Ectodermal cell (in vitro differentiated cells): ENCODE measurements around the gene RBM4.

Experiments
- H3K27ac ChIP-seq: 2 replicates; pipeline ENCODE4 v1.7.0; 2013; ENCODE audit warnings: mild to moderate bottlenecking, low read depth, low read length; ENCODE audit not compliant: insufficient read depth, poor library complexity, severe bottlenecking
- H3K27me3 ChIP-seq: 2 replicates; pipeline ENCODE4 v1.7.0; 2013; ENCODE audit warnings: mild to moderate bottlenecking, low read length; ENCODE audit not compliant: insufficient read depth, control insufficient read depth, poor library complexity, severe bottlenecking
- H3K36me3 ChIP-seq: one replicate; pipeline ENCODE4 v1.7.0; 2013; ENCODE audit warnings: low read length; ENCODE audit not compliant: control insufficient read depth, insufficient read depth
- H3K4me1 ChIP-seq: one replicate; pipeline ENCODE4 v1.7.0; 2013; ENCODE audit warnings: low read length; ENCODE audit not compliant: control insufficient read depth, insufficient read depth
- H3K4me3 ChIP-seq: 2 replicates; pipeline ENCODE4 v1.7.0; 2013; ENCODE audit warnings: low read depth, low read length, control low read depth; ENCODE audit not compliant: insufficient read depth
- H3K9me3 ChIP-seq: 2 replicates; pipeline ENCODE4 v1.7.0; 2013; ENCODE audit warnings: mild to moderate bottlenecking, low read length, moderate library complexity; ENCODE audit not compliant: control insufficient read depth
- WGBS, 2 experiments: methylation state at CpG; one replicate each; pipeline ENCODE4 v1.1.7; 2013; ENCODE audit warnings: missing lambda C conversion rate in 2 of 2; 5-methylcytosine and 5-hydroxymethylcytosine counted together

Gene RBM4

DNA sequence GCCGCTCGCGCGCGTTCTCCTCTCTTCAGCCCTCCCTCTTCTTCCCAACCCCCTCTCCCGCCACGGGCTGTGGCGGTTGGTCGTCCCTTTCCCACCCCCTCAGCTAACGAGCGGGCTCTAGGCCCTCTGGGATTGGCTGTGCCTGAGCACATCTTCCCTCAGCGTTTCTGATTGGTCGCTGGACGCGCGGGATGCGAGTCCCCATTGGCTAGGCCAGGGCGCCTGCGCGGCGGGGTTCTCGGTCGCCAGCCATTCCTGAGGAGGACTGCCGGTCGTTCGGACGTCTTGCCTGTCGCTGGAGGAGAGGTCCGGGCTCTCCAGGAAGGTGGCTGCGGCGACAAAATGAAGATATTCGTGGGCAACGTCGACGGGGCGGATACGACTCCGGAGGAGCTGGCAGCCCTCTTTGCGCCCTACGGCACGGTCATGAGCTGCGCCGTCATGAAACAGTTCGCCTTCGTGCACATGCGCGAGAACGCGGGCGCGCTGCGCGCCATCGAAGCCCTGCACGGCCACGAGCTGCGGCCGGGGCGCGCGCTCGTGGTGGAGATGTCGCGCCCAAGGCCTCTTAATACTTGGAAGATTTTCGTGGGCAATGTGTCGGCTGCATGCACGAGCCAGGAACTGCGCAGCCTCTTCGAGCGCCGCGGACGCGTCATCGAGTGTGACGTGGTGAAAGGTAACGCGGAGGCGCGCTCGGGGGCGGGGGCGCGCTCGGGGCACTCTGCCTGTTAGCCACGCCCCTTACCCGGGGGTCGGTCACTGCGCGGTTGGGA lies 21.9 kb upstream of the RBM4 start, which contains the start of gene RBM14:
RBM14 (plus strand) TSS at position 252 of the 776 bp plus-strand sequence; CDS start at position 343, 91 bp downstream.
- H3K27me3 ChIP-seq: no peaks in the 10 kb centered on the region
- peak within 1 kb of the TSS; percentile 77 for H3K4me3 ChIP-seq
- WGBS, 2 experiments: 0% methylated on average over 90 of the region's 90 CpGs
- H3K27ac ChIP-seq: peak within 1 kb of the TSS; percentile 92
- H3K36me3 ChIP-seq: peaks cover 13% of the 10 kb centered on the region
- no peaks in the 10 kb centered on the region for H3K9me3 ChIP-seq
- H3K4me1 ChIP-seq: peaks cover 19% of the 10 kb centered on the region

DNA sequence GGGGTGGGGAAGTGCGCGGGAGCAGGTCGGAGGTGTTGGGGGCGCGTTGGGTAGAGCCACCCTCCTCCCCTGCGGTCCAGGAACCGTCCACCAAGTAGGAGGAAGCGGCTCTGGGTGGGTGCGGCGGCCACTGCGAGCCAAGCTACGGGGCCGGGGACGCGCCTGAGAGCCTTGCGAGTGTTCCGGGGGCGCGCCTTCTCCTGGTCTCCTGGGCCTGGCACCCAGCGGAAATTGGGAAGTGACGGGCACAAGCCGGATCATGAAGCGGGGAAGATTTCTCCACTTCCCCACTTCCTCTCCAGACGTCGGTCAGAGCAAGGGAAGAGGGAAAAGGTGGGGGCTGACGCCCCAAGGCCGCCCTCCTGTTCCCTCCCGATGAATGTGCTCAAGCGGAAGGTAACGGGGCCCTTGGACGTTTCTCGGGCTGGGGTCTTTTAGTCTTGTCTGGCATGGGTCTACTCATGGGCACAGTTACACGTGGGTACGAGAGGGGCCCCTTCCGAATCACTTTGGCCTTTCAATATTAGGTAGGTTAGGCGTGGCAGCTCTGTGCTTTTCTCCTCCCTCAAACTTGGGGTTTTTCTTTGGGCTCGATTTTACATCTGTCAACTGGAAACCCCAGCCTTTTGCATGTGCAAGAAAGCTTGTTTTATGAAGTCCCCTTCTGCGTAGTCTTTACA lies 21.2 kb upstream of the RBM4 start:
- Histone ChIP-seq H3K4me3 (peak overlapping the region; percentile 77), H3K27me3 (no peaks in the 10 kb centered on the region), H3K9me3 (no peaks in the 10 kb centered on the region), H3K4me1 (peaks cover 19% of the 10 kb centered on the region), H3K36me3 (peaks cover 13% of the 10 kb centered on the region), H3K27ac (peak overlapping the region; percentile 88)
- 1 to 2% methylated on average over 38 of the region's 38 CpGs for WGBS, 2 experiments

DNA sequence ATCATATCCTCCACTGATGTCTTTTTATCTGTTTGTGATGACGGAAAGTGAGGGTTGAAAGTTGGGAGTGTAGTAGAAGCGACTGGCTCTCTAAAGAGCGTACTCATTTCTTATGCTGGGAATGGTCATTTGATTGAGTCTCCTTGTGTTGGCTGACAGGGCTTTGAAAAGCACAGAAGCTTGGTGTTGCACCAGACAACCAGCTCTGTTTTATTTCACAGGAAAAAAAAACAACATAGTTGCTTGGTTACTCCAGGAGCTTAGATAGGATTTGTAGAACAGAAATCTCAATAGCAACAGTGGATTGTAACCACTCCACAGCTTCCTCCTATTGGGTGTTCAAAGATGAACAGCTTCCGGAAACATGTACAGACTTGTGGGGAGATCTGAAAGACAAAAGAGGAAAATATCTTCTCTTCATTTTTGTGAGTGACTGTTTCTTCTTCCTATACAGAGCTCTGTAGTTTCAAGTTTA lies 19.4 kb upstream of the RBM4 start:
- H3K9me3 ChIP-seq: no peaks in the 10 kb centered on the region
- no peak overlapping the region for H3K27ac ChIP-seq
- peaks cover 24% of the 10 kb centered on the region for H3K36me3 ChIP-seq
- H3K4me1 ChIP-seq: peaks cover 19% of the 10 kb centered on the region
- no peaks in the 10 kb centered on the region for H3K27me3 ChIP-seq
- 94% methylated on average over 4 of the region's 4 CpGs for WGBS, 2 experiments
- H3K4me3 ChIP-seq: peak overlapping the region; percentile 77

DNA sequence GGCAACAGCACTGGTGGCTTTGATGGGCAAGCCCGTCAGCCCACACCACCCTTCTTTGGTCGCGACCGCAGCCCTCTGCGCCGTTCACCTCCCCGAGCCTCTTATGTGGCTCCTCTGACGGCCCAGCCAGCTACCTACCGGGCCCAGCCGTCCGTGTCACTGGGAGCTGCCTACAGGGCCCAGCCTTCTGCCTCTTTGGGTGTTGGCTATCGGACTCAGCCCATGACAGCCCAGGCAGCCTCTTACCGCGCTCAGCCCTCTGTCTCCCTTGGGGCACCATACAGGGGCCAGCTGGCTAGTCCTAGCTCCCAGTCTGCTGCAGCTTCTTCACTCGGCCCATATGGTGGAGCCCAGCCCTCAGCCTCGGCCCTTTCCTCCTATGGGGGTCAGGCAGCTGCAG lies 14.1 kb upstream of the RBM4 start:
- Histone ChIP-seq H3K27ac (no peak overlapping the region), H3K36me3 (peaks cover 63% of the 10 kb centered on the region), H3K4me1 (peaks cover 9% of the 10 kb centered on the region), H3K9me3 (no peaks in the 10 kb centered on the region), H3K4me3 (no peak overlapping the region), H3K27me3 (no peaks in the 10 kb centered on the region)
- 95 to 96% methylated on average over 16 of the region's 16 CpGs for WGBS, 2 experiments

DNA sequence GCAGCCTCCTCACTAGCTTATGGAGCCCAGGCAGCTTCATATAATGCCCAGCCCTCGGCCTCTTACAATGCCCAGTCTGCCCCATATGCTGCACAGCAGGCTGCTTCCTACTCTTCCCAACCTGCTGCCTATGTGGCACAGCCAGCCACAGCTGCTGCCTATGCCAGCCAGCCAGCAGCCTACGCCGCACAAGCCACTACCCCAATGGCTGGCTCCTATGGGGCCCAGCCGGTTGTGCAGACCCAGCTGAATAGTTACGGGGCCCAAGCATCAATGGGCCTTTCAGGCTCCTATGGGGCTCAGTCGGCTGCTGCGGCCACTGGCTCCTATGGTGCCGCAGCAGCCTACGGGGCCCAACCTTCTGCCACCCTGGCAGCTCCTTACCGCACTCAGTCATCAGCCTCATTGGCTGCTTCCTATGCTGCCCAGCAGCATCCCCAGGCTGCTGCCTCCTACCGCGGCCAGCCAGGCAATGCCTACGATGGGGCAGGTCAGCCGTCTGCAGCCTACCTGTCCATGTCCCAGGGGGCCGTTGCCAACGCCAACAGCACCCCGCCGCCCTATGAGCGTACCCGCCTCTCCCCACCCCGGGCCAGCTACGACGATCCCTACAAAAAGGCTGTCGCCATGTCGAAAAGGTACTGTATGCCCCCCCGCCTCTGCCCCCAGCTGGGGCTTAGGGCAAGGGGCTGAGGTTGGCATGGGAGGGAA lies 13.3 kb upstream of the RBM4 start:
- 96% methylated on average over 26 of the region's 26 CpGs for WGBS, 2 experiments

DNA sequence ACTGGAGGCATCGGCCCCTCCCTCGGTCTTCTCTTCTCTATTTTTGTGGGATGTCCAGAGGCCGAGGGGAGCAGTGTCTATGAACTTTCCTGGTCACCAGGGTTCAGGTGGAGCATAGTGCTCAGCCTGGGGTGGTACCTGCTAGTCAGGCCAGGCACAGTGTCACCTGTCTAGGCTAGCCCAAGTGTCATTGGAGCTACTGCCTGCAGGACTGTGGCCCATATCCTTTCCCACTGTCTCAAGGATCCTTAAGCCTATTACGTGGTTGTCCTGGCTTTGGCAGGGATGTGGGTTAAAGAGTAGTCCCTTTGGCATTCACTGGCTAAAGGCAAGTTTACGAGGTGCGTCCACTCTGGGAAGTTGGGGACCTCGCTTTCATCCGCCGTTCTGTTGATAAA lies 12.8 kb upstream of the RBM4 start:
- Histone ChIP-seq H3K4me3 (no peak overlapping the region), H3K36me3 (peaks cover 75% of the 10 kb centered on the region), H3K27ac (no peak overlapping the region), H3K9me3 (no peaks in the 10 kb centered on the region), H3K27me3 (no peaks in the 10 kb centered on the region), H3K4me1 (peaks cover 3% of the 10 kb centered on the region)
- WGBS, 2 experiments: 97 to 99% methylated on average over 9 of the region's 9 CpGs

More for the DNA sequence above, 13.3 kb upstream of the RBM4 start:
- peaks cover 71% of the 10 kb centered on the region for H3K36me3 ChIP-seq
- H3K9me3 ChIP-seq: no peaks in the 10 kb centered on the region
- peaks cover 3% of the 10 kb centered on the region for H3K4me1 ChIP-seq
- no peak overlapping the region for H3K27ac ChIP-seq
- no peaks in the 10 kb centered on the region for H3K27me3 ChIP-seq
- H3K4me3 ChIP-seq: no peak overlapping the region

DNA sequence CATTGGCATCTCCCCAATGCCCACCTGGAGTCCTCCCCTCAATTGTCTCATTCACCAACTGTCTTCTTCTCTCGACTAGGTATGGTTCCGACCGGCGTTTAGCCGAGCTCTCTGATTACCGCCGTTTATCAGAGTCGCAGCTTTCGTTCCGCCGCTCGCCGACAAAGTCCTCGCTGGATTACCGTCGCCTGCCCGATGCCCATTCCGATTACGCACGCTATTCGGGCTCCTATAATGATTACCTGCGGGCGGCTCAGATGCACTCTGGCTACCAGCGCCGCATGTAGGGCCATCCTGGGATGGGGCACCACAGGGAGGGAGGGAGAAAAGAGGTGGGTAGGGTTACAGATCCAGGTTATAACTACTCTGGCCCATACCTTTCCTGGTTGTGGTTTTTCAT lies 12.1 kb upstream of the RBM4 start:
- no peak overlapping the region for H3K4me3 ChIP-seq
- H3K36me3 ChIP-seq: peaks cover 75% of the 10 kb centered on the region
- no peaks in the 10 kb centered on the region for H3K27me3 ChIP-seq
- H3K27ac ChIP-seq: no peak overlapping the region
- H3K4me1 ChIP-seq: no peaks in the 10 kb centered on the region
- WGBS, 2 experiments: 97% methylated on average over 25 of the region's 25 CpGs
- no peaks in the 10 kb centered on the region for H3K9me3 ChIP-seq

DNA sequence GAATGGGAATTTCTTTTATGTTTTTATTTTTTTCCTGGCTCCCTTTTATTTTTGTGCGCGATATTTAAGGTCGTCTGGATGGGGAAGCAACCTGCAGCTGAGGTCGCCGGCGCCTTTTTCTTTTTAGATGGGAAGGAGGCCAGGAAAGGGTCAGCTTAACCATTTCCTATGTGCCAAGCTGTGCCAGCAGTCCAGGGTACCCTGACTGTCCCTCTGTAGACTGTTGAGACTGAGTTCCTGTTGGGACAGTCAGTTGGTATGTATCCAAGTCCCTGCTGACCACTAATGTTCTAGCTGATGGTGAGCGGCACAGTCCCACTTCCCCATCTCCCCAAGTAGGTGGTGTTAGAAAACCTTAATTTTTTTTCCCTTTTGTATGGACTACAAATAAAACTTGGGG lies 11.6 kb upstream of the RBM4 start:
- peaks cover 75% of the 10 kb centered on the region for H3K36me3 ChIP-seq
- WGBS, 2 experiments: 93 to 98% methylated on average over 7 of the region's 7 CpGs

DNA sequence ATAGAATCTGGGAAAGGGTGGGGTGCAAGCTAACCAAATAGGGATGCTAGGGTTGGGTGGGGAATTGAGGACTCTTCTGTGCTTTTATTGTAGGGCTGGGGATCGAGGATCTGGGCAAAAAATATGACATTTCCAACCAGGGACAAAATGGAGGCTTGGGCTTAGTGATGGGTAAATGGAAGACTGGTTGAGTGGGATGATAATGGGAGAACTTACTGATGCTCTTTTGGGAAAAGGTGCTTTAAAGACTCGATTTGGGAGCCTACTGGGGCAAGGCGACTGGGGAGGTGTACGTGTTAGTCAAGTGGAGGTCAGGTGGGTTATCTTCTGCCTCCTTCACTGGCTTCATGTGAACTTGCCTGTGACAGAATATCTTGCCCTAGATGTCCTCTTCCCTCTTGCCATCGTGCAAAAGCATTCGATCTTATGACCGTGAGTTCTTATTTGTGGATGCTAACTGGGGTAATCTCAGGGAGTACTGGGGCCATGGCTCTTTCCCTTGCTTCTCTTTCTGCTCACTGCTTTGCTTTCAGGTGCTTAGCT lies 10.4 kb upstream of the RBM4 start:
- 97 to 98% methylated on average over 7 of the region's 7 CpGs for WGBS, 2 experiments
- Histone ChIP-seq H3K9me3 (no peaks in the 10 kb centered on the region), H3K4me1 (no peaks in the 10 kb centered on the region), H3K27ac (no peak overlapping the region), H3K36me3 (peaks cover 78% of the 10 kb centered on the region), H3K27me3 (no peaks in the 10 kb centered on the region), H3K4me3 (no peak overlapping the region)

More for the DNA sequence above, 11.6 kb upstream of the RBM4 start:
- no peaks in the 10 kb centered on the region for H3K9me3 ChIP-seq
- no peaks in the 10 kb centered on the region for H3K4me1 ChIP-seq
- H3K27me3 ChIP-seq: no peaks in the 10 kb centered on the region
- no peak overlapping the region for H3K4me3 ChIP-seq
- H3K27ac ChIP-seq: no peak overlapping the region

DNA sequence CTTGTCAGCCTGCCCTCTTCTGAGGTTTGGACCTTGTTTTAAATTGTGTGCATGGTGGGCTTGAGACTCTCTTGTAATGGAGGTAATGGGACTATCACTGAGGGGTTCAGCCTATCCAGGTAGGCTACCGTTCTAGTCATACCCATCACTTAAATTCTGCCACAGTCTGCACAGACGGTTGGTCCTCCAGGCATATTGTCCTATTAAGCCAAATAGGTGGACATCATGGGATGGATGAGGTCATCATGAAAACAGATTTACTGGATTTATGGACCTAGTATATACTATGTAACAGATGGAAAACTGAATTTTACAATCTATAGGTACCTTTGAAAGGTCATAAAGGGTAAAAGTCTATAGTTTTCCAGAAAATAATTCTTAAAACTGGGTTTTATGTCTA lies 9.1 kb upstream of the RBM4 start:
- WGBS, 2 experiments: 94 to 100% methylated on average over 1 to 2 of the region's 2 CpGs

More for the DNA sequence above, 9.1 kb upstream of the RBM4 start:
- peaks cover 69% of the 10 kb centered on the region for H3K36me3 ChIP-seq
- H3K27me3 ChIP-seq: no peaks in the 10 kb centered on the region
- no peaks in the 10 kb centered on the region for H3K9me3 ChIP-seq
- no peak overlapping the region for H3K4me3 ChIP-seq
- no peak overlapping the region for H3K27ac ChIP-seq
- H3K4me1 ChIP-seq: no peaks in the 10 kb centered on the region
